IMR-90 (cell line): Measurements from ENCODE around the gene RXFP2.
A peak's percentile ranks its signal among the peaks of the same experiment; 100 is the strongest.

Experiments used
- CEBPB ChIP-seq: IDR thresholded peaks from 2 replicates; pipeline ENCODE4 v1.6.1; 2012; ENCODE audit warnings: low read depth, low read length, improper control_type of control experiment
- POLR2A ChIP-seq: IDR thresholded peaks from 2 replicates; pipeline ENCODE4 v1.6.1; 2012; ENCODE audit warnings: mild to moderate bottlenecking, low read depth, low read length
- RFX5 ChIP-seq: IDR thresholded peaks from 2 replicates; pipeline ENCODE4 v1.8.0; 2012; ENCODE audit warnings: low read depth, mild to moderate bottlenecking, low read length, moderate library complexity
- TF ChIP-seq, protein P1 (sequence below): conservative IDR thresholded peaks from 2 replicates; pipeline ENCODE4 v1.5.1; 2012; ENCODE audit warnings: mild to moderate bottlenecking, low read depth, low read length, improper control_type of control experiment
- TF ChIP-seq, protein P2 (sequence below): fragments of 150-350 bp; IDR thresholded peaks from 2 replicates; pipeline ENCODE4 v1.6.1; 2016; ENCODE audit warnings: low read depth, mild to moderate bottlenecking, low read length, moderate library complexity, borderline replicate concordance

DNA sequence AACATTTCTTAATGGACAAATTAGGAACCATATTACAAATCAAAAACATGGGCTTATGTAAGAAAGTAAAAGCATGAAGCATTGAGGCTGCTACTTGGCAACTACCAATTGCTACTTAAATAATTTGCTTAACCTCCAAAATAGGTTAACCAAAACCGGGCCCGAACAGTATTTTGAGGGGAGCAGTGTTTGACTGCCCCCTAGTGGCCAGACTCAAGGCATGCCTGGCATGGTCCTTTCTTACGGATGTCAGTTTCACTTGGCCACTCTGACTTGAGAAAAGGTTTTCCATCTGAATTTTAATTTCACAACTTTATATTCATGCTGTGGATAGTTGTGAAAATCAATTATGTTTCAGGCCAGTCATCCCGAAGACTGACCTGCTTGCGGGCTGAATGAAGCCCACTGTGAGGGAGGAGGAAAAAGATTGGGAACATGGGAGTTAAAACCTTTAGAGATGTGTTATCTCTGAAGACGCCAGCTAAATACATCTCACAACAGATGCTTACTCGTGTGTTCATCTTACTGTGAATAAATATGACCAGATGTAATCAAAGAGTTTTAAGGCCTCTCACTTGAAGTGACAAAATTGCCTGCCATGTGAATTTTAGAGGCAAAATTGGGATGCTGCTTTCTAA, 2.9 kb downstream of the RXFP2 start:
- no peak for TF ChIP-seq RFX5
- TF ChIP-seq, protein P1, sequence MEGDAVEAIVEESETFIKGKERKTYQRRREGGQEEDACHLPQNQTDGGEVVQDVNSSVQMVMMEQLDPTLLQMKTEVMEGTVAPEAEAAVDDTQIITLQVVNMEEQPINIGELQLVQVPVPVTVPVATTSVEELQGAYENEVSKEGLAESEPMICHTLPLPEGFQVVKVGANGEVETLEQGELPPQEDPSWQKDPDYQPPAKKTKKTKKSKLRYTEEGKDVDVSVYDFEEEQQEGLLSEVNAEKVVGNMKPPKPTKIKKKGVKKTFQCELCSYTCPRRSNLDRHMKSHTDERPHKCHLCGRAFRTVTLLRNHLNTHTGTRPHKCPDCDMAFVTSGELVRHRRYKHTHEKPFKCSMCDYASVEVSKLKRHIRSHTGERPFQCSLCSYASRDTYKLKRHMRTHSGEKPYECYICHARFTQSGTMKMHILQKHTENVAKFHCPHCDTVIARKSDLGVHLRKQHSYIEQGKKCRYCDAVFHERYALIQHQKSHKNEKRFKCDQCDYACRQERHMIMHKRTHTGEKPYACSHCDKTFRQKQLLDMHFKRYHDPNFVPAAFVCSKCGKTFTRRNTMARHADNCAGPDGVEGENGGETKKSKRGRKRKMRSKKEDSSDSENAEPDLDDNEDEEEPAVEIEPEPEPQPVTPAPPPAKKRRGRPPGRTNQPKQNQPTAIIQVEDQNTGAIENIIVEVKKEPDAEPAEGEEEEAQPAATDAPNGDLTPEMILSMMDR: peak; percentile 96
- TF ChIP-seq, protein P2, sequence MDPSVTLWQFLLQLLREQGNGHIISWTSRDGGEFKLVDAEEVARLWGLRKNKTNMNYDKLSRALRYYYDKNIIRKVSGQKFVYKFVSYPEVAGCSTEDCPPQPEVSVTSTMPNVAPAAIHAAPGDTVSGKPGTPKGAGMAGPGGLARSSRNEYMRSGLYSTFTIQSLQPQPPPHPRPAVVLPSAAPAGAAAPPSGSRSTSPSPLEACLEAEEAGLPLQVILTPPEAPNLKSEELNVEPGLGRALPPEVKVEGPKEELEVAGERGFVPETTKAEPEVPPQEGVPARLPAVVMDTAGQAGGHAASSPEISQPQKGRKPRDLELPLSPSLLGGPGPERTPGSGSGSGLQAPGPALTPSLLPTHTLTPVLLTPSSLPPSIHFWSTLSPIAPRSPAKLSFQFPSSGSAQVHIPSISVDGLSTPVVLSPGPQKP: no peak
- no peak for TF ChIP-seq CEBPB
- no peak for TF ChIP-seq POLR2A
